Transverse colon (tissue), 4 donors: Measurements from ENCODE around the gene LAMA2.

ENCODE experiments used
- EP300 ChIP-seq: sonication (generic); formaldehyde crosslinking; IDR thresholded peaks from one replicate; pipeline ENCODE4 v1.6.1; 2017; ENCODE audit warnings: antibody characterized with exemption, low read depth
- POLR2A ChIP-seq: fragments of 450-650 bp; IDR thresholded peaks from one replicate; pipeline ENCODE4 v1.6.1; 2016; ENCODE audit warnings: antibody characterized with exemption, mild to moderate bottlenecking, moderate library complexity
- POLR2AphosphoS5 ChIP-seq, 3 donors: sonication (generic); formaldehyde crosslinking; IDR thresholded peaks; one replicate each; pipeline ENCODE4 v1.6.1; 2016; ENCODE audit warnings: antibody characterized with exemption in 3 of 3
- TF ChIP-seq, protein P1 (sequence below), 5 experiments: fragments of 200-600 bp in 3 of 5; fragments of 450-650 bp in 2 of 5; sonication (generic) in 3 of 5; IDR thresholded peaks; 1 replicate in 2 of 5; 2 replicates in 3 of 5; pipeline ENCODE4 v1.5.1; 2016 to 2017; ENCODE audit warnings: antibody characterized with exemption in 5 of 5, inconsistent platforms in 3 of 5, mild to moderate bottlenecking in 2 of 5, moderate library complexity in 1 of 5

DNA sequence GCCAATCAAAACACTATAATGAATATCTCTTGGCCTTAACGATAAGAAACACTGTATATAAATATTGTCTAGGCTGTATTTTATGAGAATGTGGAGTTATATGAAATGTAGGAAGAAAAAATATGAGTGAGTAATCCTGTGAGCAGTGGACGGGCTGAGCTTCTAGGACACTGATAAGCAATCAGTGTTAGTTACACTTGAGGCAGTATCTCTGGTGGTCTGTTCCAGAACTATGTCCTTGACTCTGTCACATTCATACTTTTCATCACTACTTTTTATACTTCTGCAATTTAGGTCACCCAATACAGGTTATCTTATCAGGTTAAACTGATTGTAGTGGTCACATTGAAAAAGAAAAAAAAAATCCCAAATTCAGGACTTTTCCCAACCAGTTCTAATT is 360.4 kb downstream of the LAMA2 start:
- TF ChIP-seq POLR2A (no peak), POLR2AphosphoS5 (IDR thresholded peaks at IDR 0.05) (no peak), EP300 (no peak)
- TF ChIP-seq, protein P1, sequence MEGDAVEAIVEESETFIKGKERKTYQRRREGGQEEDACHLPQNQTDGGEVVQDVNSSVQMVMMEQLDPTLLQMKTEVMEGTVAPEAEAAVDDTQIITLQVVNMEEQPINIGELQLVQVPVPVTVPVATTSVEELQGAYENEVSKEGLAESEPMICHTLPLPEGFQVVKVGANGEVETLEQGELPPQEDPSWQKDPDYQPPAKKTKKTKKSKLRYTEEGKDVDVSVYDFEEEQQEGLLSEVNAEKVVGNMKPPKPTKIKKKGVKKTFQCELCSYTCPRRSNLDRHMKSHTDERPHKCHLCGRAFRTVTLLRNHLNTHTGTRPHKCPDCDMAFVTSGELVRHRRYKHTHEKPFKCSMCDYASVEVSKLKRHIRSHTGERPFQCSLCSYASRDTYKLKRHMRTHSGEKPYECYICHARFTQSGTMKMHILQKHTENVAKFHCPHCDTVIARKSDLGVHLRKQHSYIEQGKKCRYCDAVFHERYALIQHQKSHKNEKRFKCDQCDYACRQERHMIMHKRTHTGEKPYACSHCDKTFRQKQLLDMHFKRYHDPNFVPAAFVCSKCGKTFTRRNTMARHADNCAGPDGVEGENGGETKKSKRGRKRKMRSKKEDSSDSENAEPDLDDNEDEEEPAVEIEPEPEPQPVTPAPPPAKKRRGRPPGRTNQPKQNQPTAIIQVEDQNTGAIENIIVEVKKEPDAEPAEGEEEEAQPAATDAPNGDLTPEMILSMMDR (IDR thresholded peaks at IDR 0.05): no peak
